ENCODE measurements around the gene KANSL1.

DNA sequence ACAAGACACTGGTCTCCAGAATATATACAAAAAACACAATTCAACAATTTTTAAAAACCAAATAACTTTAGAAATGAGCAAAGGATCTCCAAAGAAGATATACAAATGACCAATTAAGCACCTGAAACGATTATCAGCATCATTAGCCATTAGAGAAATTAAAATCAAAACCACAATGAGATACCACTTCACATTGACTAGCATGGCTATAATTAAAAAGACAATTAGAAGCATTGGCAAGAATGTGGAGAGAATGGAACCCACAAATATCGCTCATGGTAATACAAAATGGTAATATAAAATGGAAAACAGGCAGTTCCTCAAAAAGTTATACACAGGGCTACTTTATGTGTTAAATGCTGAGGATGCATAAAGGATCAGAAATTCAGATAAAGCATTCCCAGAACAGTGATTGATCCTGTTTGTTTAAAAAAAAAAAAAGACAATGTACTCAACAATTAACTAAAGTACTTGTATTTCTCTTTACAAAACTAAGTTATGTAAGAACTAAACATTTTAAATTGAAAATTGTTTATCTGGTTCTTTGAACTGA, 52.5 kb downstream of the KANSL1 start:
- TF ChIP-seq POLR2AphosphoS5 (IDR thresholded peaks at IDR 0.05; ENCODE audit: low read depth, low read length) (no peak), REST (IDR thresholded peaks at IDR 0.05; ENCODE audit: insufficient read depth in 1 of 2, low read depth in 2 of 2, low read length in 2 of 2) (no peak), FOXP2 (optimal IDR thresholded peaks at IDR 0.05; ENCODE audit: borderline replicate concordance, extremely low read depth, extremely low read length, insufficient read depth) (no peak), TAF1 (IDR thresholded peaks at IDR 0.05; ENCODE audit: borderline replicate concordance, insufficient read depth, low read length) (no peak), SIN3A (IDR thresholded peaks at IDR 0.05; ENCODE audit: borderline replicate concordance, insufficient read depth, low read length) (no peak)
